Measurements from ENCODE around the gene SCFD2.

GRCh38 chr4:53326535-53326934 lies 39.3 kb downstream of the SCFD2 start:
- TF ChIP-seq CTCF (IDR thresholded peaks at IDR 0.05) (no peak), EP300 (IDR thresholded peaks at IDR 0.05) (no peak), POLR2A (IDR thresholded peaks at IDR 0.05) (no peak)

Data from sigmoid colon (tissue), 4 donors.